Cortex of kidney (tissue), 1 donor: ENCODE data around the gene NDUFAF8.

ENCODE experiments used
- DNase-seq: peaks from one replicate; lab custom pipeline; 2025; lab: John Stamatoyannopoulos, UW

Gene NDUFAF8

GRCh38 chr17:81200695-81201580 lies 38.2 kb upstream of the NDUFAF8 start:
- no peak for DNase-seq

- DNase-seq: no peak
These were observed 36.8 kb upstream of the NDUFAF8 start for GRCh38 chr17:81202318-81202717.

GRCh38 chr17:81203136-81203535 lies 36.0 kb upstream of the NDUFAF8 start:
- DNase-seq: no peak

- DNase-seq: no peak
These were observed 34.5 kb upstream of the NDUFAF8 start for GRCh38 chr17:81204578-81204977.

GRCh38 chr17:81206166-81206565 lies 33.0 kb upstream of the NDUFAF8 start:
- no peak for DNase-seq

GRCh38 chr17:81206657-81207056 lies 32.5 kb upstream of the NDUFAF8 start:
- no peak for DNase-seq

GRCh38 chr17:81207610-81208581 lies 31.2 kb upstream of the NDUFAF8 start:
- no peak for DNase-seq

- DNase-seq: no peak
These were observed 30.5 kb upstream of the NDUFAF8 start for GRCh38 chr17:81208651-81209050.

- no peak for DNase-seq
These were observed 30.0 kb upstream of the NDUFAF8 start for GRCh38 chr17:81209141-81209540.

- DNase-seq: no peak
These were observed 28.7 kb upstream of the NDUFAF8 start for GRCh38 chr17:81210466-81210865.

GRCh38 chr17:81210868-81211267 lies 28.2 kb upstream of the NDUFAF8 start:
- no peak for DNase-seq

- no peak for DNase-seq
These were observed 26.8 kb upstream of the NDUFAF8 start for GRCh38 chr17:81212365-81212764.

GRCh38 chr17:81213978-81214377 lies 25.1 kb upstream of the NDUFAF8 start:
- no peak for DNase-seq

GRCh38 chr17:81217491-81217890 lies 21.6 kb upstream of the NDUFAF8 start:
- no peak for DNase-seq

- DNase-seq: no peak
These were observed 20.7 kb upstream of the NDUFAF8 start for GRCh38 chr17:81218459-81218858.

GRCh38 chr17:81218991-81219390 lies 20.1 kb upstream of the NDUFAF8 start:
- no peak for DNase-seq

- no peak for DNase-seq
These were observed 19.5 kb upstream of the NDUFAF8 start for GRCh38 chr17:81219476-81220180.

GRCh38 chr17:81221371-81221841 lies 17.7 kb upstream of the NDUFAF8 start:
- no peak for DNase-seq

GRCh38 chr17:81221842-81222619 lies 17.1 kb upstream of the NDUFAF8 start:
- DNase-seq: no peak

- no peak for DNase-seq
These were observed 16.6 kb upstream of the NDUFAF8 start for GRCh38 chr17:81222620-81222905.
